RPMI8226 (cell line): ENCODE results near the gene SIGLEC14.
"Not testable (repeated sequence)": the region's sequence is repeated elsewhere in the genome, so short reads cannot be mapped to it uniquely, and the experiment has no call there.

Experiments used
- DNase-seq: peaks from one replicate; pipeline ENCODE4 v3.0.0-alpha.2; 2015

SIGLEC14 gene

DNA sequence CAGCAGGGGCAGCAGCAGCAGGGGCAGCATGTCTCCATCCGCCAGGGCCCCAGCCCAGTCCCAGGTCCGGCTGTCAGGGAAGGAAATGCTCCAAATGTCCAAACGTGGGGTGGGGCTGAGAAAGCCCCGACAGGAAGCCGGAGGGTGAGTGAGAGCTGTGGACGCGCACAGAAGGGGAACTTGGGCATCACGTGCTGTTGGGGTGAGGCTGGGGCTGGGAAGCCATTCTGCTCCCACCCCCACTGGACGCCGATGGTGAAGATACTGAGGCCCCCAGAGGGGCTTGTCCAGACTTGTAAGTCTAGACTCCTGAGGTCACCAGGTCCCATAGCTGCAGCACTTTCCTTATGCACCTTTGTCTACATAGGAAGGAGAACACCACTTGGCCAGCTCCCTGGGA lies at the start of gene SIGLEC14:
SIGLEC14 (minus strand) TSS at position 96 of the 400 bp plus-strand sequence; CDS start at position 30, 66 bp downstream.
- DNase-seq = not testable (repeated sequence)

GRCh38 chr19:51695702-51696315 lies 49.2 kb upstream of the SIGLEC14 start:
- no peak for DNase-seq

DNA sequence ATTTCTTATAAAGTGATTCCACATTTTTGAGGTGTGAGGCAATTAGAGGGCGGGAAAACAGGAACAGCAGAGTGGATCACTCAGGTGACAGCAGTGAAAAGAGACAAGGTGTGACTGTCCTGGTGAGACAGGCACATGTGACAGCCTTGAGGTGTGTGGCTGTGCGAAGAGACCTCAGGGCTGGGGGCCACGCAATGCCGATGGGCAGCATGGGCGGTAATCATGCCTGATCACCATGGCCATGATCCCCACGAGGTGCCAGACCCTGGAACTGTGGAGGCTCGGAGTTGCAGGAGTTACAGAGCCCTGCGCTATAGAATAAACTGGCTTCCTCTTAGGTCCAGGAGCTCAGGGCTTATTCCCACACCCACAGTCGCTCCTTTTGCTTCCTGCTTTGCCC lies 48.5 kb upstream of the SIGLEC14 start:
- DNase-seq = no peak

DNA sequence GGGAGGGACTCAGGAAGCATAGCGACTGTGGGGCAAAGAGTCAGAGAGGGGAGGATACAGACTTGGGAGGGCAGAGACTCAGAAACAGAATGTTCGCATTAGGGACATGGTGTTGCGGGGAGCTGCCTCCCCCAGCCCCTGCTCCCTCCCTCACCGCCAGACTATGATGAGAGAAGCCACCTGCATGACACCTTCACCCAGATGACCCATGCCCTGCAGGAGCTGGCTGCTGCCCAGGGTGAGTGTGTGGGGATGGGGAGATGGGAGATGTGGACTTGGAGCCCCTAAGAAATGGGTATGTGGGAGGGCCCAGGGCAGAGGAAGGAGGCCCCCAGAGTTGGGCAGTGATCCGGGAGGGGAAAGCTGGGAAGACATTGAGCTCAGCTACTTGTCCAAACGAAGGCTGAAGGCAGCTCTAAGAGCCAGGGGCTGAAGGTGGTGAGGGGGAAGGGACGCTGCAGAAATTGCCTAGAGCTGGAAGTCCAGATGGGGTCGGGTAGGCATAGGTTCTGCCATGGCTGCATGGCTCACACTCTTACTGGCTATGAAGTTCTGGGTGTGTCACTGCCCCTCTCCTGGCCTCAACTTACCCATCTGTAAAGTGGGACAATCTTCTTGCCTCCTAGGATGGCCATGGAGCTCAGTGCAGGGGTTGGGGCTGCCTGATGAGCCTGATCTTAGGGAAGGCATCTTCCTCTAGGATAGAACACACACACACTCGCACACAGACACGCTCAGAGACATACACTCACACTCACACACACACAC lies 47.9 kb upstream of the SIGLEC14 start:
- DNase-seq = no peak

DNA sequence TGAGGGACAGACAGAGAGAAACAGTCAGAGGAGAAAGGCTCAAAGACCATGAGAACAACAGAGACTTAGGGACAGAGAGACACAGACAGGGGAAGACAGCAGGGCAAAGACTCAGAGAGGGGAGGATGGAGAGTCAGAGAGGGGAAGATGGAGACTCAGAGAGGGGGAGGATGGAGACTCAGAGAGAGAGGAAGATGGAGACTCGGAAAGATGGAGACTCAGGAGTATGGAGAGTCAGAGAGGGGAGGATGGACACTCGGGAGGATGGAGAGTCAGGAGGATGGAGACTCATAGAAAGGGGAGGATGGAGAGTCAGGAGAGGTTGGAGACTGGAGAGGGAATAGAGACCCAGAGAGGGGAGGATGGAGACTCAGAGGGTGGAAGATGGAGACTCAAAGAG lies 47.2 kb upstream of the SIGLEC14 start:
- no peak for DNase-seq

- no peak for DNase-seq
Measured at GRCh38 chr19:51693260-51693659, 46.6 kb upstream of the SIGLEC14 start, which contains the start of gene SPACA6. Gene SPACA6, plus strand, starts transcription at chr19:51693330. Its CDS starts 197 bp downstream, at chr19:51693527.

- no peak for DNase-seq
Measured at GRCh38 chr19:51692468-51692867, 45.8 kb upstream of the SIGLEC14 start.

DNA sequence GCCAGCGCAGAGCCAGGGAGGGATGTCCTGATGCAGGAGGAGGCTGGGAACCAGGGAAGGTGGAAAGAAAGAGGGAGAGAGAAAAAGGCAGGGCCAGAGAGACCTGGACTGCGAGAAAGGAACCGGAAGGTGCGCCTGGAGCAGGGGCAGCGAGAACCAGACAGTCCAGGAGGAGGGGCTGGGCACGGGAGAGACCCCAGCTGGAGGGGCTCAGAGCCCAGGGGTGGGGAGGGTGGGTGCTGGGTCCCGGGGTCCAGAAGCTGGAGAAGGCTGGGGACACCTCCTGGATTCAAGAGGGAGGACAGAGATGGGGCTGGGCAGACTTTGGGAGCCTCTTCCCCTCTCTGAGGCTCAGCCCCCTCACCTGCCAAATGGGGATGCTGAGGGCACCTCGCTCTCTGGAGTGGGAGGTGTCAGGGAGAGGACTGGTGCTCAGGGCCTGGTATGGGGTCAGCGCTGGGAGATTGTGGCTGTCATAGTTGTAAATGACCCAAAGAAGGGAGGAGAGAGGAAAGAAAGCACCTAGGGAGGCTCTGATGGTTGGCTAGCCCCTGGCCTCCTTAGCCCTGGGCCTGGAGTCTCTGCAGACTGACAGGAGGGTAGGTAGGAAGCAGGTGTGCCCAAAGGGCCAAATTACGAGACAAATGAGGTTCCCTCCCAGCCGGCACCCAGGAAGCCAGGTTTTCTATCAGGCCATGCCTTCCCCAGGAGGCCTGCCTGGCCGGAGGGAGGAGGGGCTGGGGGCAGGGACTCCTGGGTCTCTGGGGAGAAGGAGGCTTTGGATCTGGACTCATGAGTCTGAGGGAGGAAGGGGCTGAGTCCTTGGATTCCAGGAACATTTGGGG lies 45.2 kb upstream of the SIGLEC14 start:
- DNase-seq = peak; percentile 17

GRCh38 chr19:51691074-51691583 lies 44.5 kb upstream of the SIGLEC14 start:
- no peak for DNase-seq

DNA sequence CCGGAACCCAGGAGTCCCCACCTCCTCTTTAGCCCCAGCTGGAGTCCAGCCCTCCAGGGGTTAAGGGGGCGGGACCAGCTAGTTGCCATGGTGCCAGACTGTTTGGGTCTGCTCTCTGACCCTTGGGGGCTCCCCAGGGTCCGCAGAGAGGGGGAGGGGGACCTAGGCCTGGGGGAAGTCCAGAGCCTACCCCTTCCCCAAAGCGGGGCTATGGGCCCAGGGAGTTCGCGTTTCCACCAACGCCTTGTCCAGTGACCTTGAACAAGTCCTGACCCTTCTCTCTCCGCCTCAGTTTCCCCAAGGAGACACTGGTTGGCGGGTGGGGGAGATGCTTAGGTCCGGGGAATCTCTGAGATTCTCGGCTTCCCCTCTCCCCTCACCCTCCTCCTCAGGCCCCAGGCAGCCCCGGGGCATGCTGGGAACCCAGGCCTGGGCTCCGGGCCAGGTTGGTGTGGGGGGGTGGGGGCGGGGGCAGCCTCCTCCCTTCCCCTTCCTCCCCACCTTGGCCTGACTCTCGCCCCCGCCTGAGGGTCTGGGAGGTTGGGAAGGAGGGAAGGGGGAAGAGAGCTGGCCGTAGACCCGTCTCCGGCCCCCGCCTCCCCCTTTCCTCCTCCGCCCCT lies 43.9 kb upstream of the SIGLEC14 start:
- peak; percentile 68 for DNase-seq

DNA sequence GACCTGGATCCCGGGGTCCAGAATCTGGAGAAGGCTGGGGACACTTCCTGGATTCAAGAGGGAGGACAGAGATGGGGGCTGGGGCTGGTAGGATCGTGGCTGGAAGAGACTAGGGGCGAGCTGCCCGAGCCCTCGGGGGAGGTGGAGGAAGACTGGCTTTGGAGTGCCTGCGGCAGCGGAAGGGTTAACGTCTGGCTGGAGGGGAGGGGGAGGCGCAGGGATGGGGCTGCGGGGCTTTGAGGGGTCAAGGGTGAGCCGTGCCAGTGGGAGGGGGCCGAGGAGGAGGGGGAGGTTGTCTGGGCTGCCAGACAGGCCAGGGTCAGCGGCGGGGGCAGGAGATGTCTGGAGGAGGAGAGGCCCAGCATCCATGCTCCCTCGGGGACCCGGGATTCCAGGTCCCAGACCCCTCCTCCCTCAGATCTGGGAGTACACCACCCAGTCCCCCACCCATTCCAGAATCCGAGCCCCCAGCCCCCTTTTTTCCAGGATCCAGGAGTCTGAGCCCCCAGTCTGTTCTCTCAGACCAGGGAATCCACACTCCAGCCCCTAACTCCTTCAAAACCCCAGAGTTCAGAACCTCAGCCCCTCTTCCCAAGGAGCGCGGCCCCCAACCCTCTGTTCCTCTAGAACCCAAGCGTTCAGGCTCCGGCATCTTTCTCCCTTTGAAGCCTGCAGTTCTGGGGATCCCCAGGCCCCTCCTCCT lies 43.3 kb upstream of the SIGLEC14 start:
- no peak for DNase-seq

- peak; percentile 20 for DNase-seq
Measured at GRCh38 chr19:51688671-51689571, 42.3 kb upstream of the SIGLEC14 start.

DNA sequence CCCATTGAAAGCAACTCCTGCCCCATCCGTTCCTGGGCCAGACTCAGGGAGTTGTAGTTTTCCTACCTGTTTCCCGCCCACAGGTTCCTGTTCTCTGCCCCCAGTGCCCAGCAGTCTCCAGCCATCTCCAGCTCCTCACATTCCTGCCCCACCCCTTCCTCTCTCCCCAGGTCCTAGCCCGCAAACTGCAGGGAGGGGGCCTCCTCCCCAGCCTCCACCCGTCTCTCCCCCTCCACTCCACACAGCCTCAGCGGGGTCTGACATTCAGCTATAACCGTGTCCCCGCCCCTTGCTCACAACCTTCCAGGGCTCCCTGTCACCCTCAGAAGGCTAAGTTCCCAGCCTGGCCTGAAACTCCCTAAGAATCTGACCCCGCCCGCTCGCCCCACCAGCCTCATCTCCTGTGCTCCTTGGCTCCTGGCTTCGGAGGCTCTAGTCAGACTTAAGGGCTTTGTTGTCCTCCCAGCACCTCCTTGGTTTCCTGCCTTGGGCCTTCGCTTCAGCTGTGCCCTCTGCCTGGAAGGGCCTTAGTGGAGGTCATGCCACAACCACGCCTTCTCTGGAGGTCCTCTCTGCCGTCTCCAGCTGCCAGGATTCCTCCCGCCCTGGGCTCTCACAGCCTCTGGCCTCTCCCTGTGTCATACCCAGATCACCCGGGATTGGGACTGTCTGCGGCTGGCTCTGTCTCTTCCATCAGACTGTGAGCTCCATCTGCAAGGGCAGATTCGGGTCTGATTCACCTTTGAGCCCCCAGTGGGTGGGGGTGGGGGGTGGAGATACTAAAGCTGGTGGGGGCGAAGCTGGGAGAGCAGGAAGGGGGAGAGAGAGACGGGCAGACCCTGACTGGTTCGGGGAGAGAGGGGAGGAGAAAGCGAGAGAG lies 41.4 kb upstream of the SIGLEC14 start:
- DNase-seq = no peak

GRCh38 chr19:51686171-51686570 lies 39.5 kb upstream of the SIGLEC14 start:
- no peak for DNase-seq

- DNase-seq = no peak
Measured at GRCh38 chr19:51681286-51681941, 34.8 kb upstream of the SIGLEC14 start.

DNA sequence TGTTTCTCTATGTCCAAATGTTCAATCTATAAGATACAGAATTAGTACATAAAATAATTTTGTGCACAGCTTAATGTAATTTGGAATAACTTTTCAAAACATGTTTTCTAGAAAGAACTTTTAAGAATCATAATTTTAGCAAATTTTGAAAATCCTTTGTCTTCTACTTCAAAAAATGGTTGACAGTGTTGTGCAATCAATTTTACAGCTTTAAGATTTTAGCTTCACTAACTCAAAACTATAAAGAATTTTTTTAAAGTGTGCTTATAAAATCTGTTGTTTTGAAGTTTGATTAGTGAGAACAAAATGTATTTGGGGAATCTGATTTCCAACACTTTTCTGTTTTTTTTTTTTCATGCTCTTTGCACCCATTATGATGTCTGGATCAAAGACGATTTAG lies 33.8 kb upstream of the SIGLEC14 start:
- no peak for DNase-seq

- no peak for DNase-seq
Measured at GRCh38 chr19:51676566-51677083, 30.0 kb upstream of the SIGLEC14 start.

GRCh38 chr19:51675911-51676565 lies 29.4 kb upstream of the SIGLEC14 start:
- DNase-seq = peak; percentile 41

- no peak for DNase-seq
Measured at GRCh38 chr19:51668216-51668615, 21.6 kb upstream of the SIGLEC14 start.
